Dendritic cell treated with granulocyte-macrophage colony-stimulating factor and Interleukin-4, amounts not matched to agents 40 ng/mL and 50 ng/mL, for 4 days (primary cell): Measurements from ENCODE around the gene SEC24B.
"Not testable (repeated sequence)": the region's sequence is repeated elsewhere in the genome, so short reads cannot be mapped to it uniquely, and the experiment has no call there.

ENCODE experiments used
- H3K27ac Mint-ChIP-seq: one replicate; pipeline ENCODE4 v1.8.0; 2022; ENCODE audit warnings: mild to moderate bottlenecking, mixed read lengths
- H3K27me3 Mint-ChIP-seq: one replicate; pipeline ENCODE4 v1.8.0; 2022; ENCODE audit warnings: mild to moderate bottlenecking, mixed read lengths
- H3K36me3 Mint-ChIP-seq: one replicate; pipeline ENCODE4 v1.8.0; 2022; ENCODE audit warnings: low read depth, mixed read lengths
- H3K4me1 Mint-ChIP-seq: one replicate; pipeline ENCODE4 v1.8.0; 2022; ENCODE audit warnings: low read depth, mixed read lengths
- H3K4me3 Mint-ChIP-seq: one replicate; pipeline ENCODE4 v1.8.0; 2022; ENCODE audit warnings: mild to moderate bottlenecking, moderate library complexity, mixed read lengths
- H3K9me3 Mint-ChIP-seq: one replicate; pipeline ENCODE4 v1.8.0; 2022; ENCODE audit warnings: mixed read lengths
- intact Hi-C: fragments of 100-400 bp; cut with micrococcal nuclease; formaldehyde crosslinking; loops from one replicate; pipeline ENCODE4 v1.15.0; 2022

The SEC24B gene

GRCh38 chr4:109441862-109442458, 8.3 kb downstream of the SEC24B start:
- no peak overlapping the region for H3K4me3 Mint-ChIP-seq
- intact Hi-C loops: no loop called here
- peaks cover 34% of the 10 kb centered on the region for H3K4me1 Mint-ChIP-seq
- peaks cover 8% of the 10 kb centered on the region for H3K9me3 Mint-ChIP-seq
- peaks cover 9% of the 10 kb centered on the region for H3K36me3 Mint-ChIP-seq
- H3K27ac Mint-ChIP-seq: no peak overlapping the region
- H3K27me3 Mint-ChIP-seq: no peaks in the 10 kb centered on the region

GRCh38 chr4:109444182-109444844, 10.7 kb downstream of the SEC24B start:
- Mint-ChIP-seq H3K27ac (peak overlapping the region; percentile 72), H3K9me3 (peaks cover 8% of the 10 kb centered on the region), H3K4me3 (no peak overlapping the region), H3K4me1 (peaks cover 39% of the 10 kb centered on the region), H3K36me3 (peaks cover 10% of the 10 kb centered on the region), H3K27me3 (no peaks in the 10 kb centered on the region)
- intact Hi-C loops: no loop called here

- H3K27me3 Mint-ChIP-seq: no peaks in the 10 kb centered on the region
- peaks cover 33% of the 10 kb centered on the region for H3K4me1 Mint-ChIP-seq
- peaks cover 8% of the 10 kb centered on the region for H3K9me3 Mint-ChIP-seq
- no peak overlapping the region for H3K4me3 Mint-ChIP-seq
- peaks cover 39% of the 10 kb centered on the region for H3K36me3 Mint-ChIP-seq
- intact Hi-C loops: no loop called here
- H3K27ac Mint-ChIP-seq: no peak overlapping the region
These were observed 13.7 kb downstream of the SEC24B start for GRCh38 chr4:109447278-109447677.

DNA sequence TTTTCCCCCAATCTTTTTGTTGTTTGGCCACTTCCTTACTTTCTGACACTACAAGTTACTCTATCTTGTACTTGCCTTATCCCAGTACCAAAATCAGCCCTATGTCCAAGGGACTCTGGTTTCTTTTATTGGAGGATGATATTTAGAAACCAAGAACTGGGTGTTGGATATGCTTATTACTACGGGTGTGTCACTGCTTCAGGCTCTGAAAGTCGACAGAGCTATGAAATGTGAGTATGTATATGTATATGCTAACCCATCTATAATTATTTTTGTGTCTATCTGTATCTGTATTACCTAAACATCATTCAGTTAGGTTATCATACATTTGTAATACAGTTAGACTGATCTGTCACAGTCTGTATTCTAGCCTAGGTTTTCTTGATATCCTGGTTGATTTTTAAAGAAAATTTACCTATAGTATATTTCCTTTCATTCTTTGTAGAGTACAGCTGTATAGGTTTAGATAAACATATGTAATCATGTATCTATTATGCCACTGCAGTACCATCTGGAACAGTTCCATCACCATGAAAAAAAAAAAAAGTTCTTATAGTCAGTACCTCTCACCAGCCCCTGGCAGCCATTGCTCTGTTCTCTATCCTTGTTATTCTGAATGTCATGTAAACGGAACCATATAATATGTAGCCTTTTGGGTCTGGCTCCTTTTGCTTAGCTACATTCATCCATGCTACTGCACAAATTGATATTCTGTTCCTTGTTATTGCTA, 18.1 kb downstream of the SEC24B start:
- Mint-ChIP-seq H3K27me3 (no peaks in the 10 kb centered on the region), H3K36me3 (peaks cover 55% of the 10 kb centered on the region), H3K4me1 (peaks cover 18% of the 10 kb centered on the region), H3K4me3 (no peak overlapping the region), H3K9me3 (no peaks in the 10 kb centered on the region), H3K27ac (no peak overlapping the region)
- intact Hi-C loops: no loop called here

DNA sequence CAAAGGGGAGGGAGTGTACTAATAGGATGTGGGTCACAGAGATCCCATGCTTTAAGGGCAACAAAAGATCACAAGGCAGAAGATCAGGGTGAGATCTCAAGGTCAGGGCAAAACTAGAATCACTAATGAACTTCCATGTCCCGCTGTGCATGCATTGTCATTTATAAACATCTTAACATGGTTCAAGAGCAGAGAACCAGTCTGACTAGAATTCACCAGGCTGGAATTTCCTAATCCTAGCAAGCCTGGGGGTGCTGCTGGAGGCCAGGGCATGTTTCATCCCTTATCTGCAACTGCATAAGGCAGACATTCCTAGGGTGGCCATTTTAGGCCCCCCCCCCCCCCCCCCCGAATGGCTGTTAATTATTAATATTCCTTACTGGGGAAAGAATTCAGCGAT, 19.5 kb downstream of the SEC24B start:
- H3K9me3 Mint-ChIP-seq, intact Hi-C loops, H3K27ac Mint-ChIP-seq, H3K27me3 Mint-ChIP-seq, H3K4me3 Mint-ChIP-seq: not testable (repeated sequence)
- Mint-ChIP-seq H3K4me1 (peaks cover 20% of the 10 kb centered on the region), H3K36me3 (peaks cover 55% of the 10 kb centered on the region)

GRCh38 chr4:109462297-109462696, 28.7 kb downstream of the SEC24B start:
- H3K9me3 Mint-ChIP-seq: no peaks in the 10 kb centered on the region
- intact Hi-C loops: no loop called here
- no peaks in the 10 kb centered on the region for H3K27me3 Mint-ChIP-seq
- H3K36me3 Mint-ChIP-seq: peaks cover 35% of the 10 kb centered on the region
- H3K27ac Mint-ChIP-seq: no peak overlapping the region
- H3K4me3 Mint-ChIP-seq: no peak overlapping the region
- H3K4me1 Mint-ChIP-seq: peaks cover 15% of the 10 kb centered on the region

DNA sequence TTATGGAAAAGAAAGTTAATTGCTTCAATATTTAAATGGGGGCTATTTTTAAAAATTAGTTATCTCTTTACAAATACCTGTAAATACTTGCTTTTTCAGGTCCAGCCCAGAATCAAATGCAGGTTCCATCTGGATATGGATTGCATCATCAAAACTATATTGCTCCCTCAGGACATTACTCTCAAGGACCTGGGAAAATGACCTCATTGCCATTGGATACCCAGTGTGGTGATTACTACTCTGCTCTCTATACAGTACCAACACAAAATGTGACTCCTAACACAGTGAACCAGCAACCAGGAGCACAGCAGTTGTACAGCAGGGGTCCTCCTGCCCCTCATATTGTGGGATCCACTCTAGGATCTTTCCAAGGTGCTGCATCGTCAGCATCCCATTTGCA, 29.2 kb downstream of the SEC24B start:
- no peak overlapping the region for H3K4me3 Mint-ChIP-seq
- H3K27ac Mint-ChIP-seq: no peak overlapping the region
- H3K36me3 Mint-ChIP-seq: peaks cover 35% of the 10 kb centered on the region
- intact Hi-C loops: no loop called here
- no peaks in the 10 kb centered on the region for H3K9me3 Mint-ChIP-seq
- peaks cover 13% of the 10 kb centered on the region for H3K4me1 Mint-ChIP-seq
- no peaks in the 10 kb centered on the region for H3K27me3 Mint-ChIP-seq

DNA sequence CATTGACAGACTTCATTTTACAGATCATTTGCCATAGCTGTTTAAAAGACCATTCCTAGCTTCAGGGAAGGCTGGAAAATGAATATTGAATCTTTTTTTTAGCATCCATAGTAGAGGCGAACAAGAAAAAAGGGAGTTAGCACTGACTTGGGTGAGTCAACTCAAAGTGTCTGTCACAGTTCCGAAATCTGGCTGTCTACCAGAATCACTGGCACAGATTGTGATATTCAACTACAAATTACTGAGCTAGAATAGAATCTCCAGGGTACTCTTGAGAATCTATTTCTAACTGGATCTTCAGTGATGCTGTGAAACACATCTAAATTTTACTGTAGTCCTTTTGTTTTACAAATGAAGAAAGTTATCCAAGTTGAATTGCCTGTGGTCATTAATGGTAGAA, 31.5 kb downstream of the SEC24B start:
- intact Hi-C loops: no loop called here
- peaks cover 13% of the 10 kb centered on the region for H3K4me1 Mint-ChIP-seq
- H3K27ac Mint-ChIP-seq: no peak overlapping the region
- H3K4me3 Mint-ChIP-seq: no peak overlapping the region
- H3K36me3 Mint-ChIP-seq: peaks cover 45% of the 10 kb centered on the region
- H3K27me3 Mint-ChIP-seq: no peaks in the 10 kb centered on the region
- H3K9me3 Mint-ChIP-seq: no peaks in the 10 kb centered on the region

DNA sequence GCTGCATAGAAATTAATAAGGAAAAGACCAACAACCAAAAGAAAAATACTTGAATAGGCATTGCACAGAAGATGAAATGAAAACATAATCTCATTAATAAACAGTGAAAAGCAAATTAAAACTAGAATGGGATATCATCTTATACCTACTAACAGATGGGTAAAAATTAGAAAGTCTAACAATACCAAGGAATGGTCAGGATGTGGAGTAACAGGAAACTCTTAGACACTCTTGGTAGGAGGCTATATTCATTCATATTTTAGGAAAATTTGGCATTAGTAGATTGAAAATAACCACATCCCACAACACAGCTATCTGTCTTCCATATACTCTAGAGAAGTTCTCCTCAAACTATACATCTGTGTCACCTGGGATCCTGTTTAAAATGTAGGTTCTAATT, 36.3 kb downstream of the SEC24B start:
- intact Hi-C loops: no loop called here
- Mint-ChIP-seq H3K27ac (no peak overlapping the region), H3K4me1 (no peaks in the 10 kb centered on the region), H3K4me3 (no peak overlapping the region), H3K27me3 (no peaks in the 10 kb centered on the region), H3K9me3 (no peaks in the 10 kb centered on the region), H3K36me3 (peaks cover 36% of the 10 kb centered on the region)

- Mint-ChIP-seq H3K27me3 (no peaks in the 10 kb centered on the region), H3K9me3 (no peaks in the 10 kb centered on the region), H3K27ac (no peak overlapping the region), H3K4me3 (no peak overlapping the region), H3K36me3 (peaks cover 41% of the 10 kb centered on the region), H3K4me1 (no peaks in the 10 kb centered on the region)
- intact Hi-C loops: no loop called here
These were observed 38.7 kb downstream of the SEC24B start for GRCh38 chr4:109472343-109472761.

GRCh38 chr4:109473824-109474223, 40.2 kb downstream of the SEC24B start:
- Mint-ChIP-seq H3K9me3 (no peaks in the 10 kb centered on the region), H3K27me3 (no peaks in the 10 kb centered on the region), H3K36me3 (peaks cover 31% of the 10 kb centered on the region), H3K27ac (no peak overlapping the region), H3K4me3 (no peak overlapping the region), H3K4me1 (no peaks in the 10 kb centered on the region)
- intact Hi-C loops: no loop called here

DNA sequence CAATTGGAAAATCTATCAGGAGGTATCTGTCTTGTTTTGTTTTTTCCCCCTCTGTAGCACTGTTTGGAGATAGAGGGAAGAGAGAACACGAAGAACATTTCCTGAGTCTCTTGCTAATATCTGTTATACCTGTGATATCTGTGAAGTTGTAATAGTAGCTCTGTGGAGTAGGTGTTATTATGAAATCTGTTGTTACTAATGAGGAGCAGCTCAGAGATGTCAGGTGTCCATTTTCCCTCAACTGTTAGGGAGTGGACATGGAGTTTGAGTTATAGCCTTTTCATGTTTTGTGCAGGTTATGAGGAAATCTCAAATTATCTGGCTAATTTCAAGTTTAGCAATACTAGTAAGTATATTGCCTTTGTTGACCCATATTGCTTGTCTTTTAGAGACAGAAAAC, 52.4 kb downstream of the SEC24B start:
- Mint-ChIP-seq H3K36me3 (peaks cover 68% of the 10 kb centered on the region), H3K27ac (no peak overlapping the region), H3K4me1 (no peaks in the 10 kb centered on the region), H3K27me3 (no peaks in the 10 kb centered on the region), H3K9me3 (no peaks in the 10 kb centered on the region), H3K4me3 (no peak overlapping the region)
- intact Hi-C loops: no loop called here

GRCh38 chr4:109494563-109494962, 60.9 kb downstream of the SEC24B start:
- intact Hi-C loops: no loop called here
- no peak overlapping the region for H3K27ac Mint-ChIP-seq

DNA sequence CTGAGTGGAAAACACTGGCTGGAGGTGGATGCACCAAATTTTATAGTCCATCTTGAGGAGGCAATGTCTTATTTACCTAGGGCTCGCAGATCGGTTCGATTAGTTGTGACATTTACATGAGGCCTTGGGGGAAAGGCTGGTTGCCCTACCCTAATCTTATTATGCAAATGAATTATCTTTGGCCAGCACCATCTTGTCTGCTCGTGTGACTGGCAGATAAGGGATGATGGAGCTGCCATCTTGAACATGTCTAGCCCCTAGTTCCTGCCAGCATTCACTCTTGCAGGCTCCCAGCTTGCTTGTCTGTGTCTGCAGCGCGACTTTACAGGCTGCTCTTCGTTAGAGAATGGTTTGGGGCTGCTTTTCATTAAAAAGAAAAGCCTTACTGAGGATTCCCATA, 61.9 kb downstream of the SEC24B start:
- H3K4me1 Mint-ChIP-seq: no peaks in the 10 kb centered on the region
- H3K27me3 Mint-ChIP-seq: no peaks in the 10 kb centered on the region
- no peak overlapping the region for H3K4me3 Mint-ChIP-seq
- no peaks in the 10 kb centered on the region for H3K9me3 Mint-ChIP-seq
- intact Hi-C loops: no loop called here
- no peak overlapping the region for H3K27ac Mint-ChIP-seq
- H3K36me3 Mint-ChIP-seq: peaks cover 86% of the 10 kb centered on the region

More at GRCh38 chr4:109494563-109494962, 60.9 kb downstream of the SEC24B start:
- Mint-ChIP-seq H3K4me1 (no peaks in the 10 kb centered on the region), H3K9me3 (no peaks in the 10 kb centered on the region), H3K36me3 (peaks cover 78% of the 10 kb centered on the region), H3K4me3 (no peak overlapping the region), H3K27me3 (no peaks in the 10 kb centered on the region)
